ENCODE data around the gene HNF1B.
A peak's percentile ranks its signal among the peaks of the same experiment; 100 is the strongest.

HNF1B gene

DNA sequence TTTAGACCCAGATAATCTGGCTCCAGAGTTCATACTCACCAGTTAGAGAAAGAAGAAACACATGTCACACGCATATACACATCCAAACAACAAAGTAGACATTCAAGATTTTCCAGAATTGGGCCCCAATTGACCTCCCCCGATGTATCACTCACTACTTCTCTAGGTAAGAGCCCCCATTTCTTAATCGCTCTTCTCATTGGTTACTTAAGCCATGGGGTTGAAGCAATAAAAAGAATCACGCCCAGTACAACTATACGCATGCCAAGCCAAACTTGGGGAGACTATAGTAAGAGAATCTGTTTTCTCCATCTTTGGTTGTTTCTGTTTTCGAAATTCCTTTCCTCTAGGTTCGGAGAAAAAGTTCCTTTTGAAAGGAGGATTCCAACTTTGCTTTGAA, 102.2 kb downstream of the HNF1B start:
- Histone ChIP-seq H3K4me3 (ENCODE audit: low read depth, low read length, poor library complexity, severe bottlenecking) (peak overlapping the region; percentile 73), H3K4me2 (ENCODE audit: low read length) (peak overlapping the region; percentile 85), H3K4me1 (ENCODE audit: insufficient read depth, low read length, severe bottlenecking) (peaks cover 17% of the 10 kb centered on the region), H4K20me1 (ENCODE audit: insufficient read depth, low read length) (no peaks in the 10 kb centered on the region), H3K9me2 (ENCODE audit: low read depth, low read length) (no peaks in the 10 kb centered on the region), H3K27ac (ENCODE audit: low read depth, low read length, poor library complexity, severe bottlenecking) (peak overlapping the region; percentile 4), H3F3A (ENCODE audit: insufficient read depth, low read length) (no peaks in the 10 kb centered on the region), H3K9ac (ENCODE audit: low read length) (peak overlapping the region; percentile 77), H3K9me3 (ENCODE audit: low read length) (no peaks in the 10 kb centered on the region), H3K79me2 (ENCODE audit: insufficient read depth, low read length) (peaks cover 20% of the 10 kb centered on the region), H2AFZ (ENCODE audit: low read length) (no peak overlapping the region), H3K36me3 (ENCODE audit: insufficient read depth, low read length) (peaks cover 34% of the 10 kb centered on the region), H3K27me3 (ENCODE audit: insufficient read depth, low read length) (no peaks in the 10 kb centered on the region)
- TF ChIP-seq, protein P1, sequence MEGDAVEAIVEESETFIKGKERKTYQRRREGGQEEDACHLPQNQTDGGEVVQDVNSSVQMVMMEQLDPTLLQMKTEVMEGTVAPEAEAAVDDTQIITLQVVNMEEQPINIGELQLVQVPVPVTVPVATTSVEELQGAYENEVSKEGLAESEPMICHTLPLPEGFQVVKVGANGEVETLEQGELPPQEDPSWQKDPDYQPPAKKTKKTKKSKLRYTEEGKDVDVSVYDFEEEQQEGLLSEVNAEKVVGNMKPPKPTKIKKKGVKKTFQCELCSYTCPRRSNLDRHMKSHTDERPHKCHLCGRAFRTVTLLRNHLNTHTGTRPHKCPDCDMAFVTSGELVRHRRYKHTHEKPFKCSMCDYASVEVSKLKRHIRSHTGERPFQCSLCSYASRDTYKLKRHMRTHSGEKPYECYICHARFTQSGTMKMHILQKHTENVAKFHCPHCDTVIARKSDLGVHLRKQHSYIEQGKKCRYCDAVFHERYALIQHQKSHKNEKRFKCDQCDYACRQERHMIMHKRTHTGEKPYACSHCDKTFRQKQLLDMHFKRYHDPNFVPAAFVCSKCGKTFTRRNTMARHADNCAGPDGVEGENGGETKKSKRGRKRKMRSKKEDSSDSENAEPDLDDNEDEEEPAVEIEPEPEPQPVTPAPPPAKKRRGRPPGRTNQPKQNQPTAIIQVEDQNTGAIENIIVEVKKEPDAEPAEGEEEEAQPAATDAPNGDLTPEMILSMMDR (IDR thresholded peaks at IDR 0.05; ENCODE audit: low read length) = no peak
- TF ChIP-seq EZH2 (IDR thresholded peaks at IDR 0.05; ENCODE audit: borderline replicate concordance, low read length) = no peak

DNA sequence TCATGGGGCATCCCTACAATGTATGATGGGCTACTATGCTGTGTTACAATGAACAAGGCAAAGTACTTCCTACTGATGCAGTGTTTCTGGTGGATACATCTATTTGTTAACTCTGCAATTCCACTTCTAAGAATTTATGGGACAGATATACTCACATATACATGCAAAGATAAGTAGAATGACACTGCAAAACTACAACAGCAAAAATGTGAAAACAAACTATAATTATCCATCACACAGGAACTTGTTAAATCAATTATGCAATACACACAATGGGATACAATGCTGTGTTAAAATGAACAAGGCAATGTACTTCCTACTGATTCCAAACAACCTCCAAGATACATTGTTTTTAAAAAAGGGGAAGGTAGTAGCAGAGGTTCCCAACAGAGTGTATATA, 104.8 kb downstream of the HNF1B start:
- TF ChIP-seq EZH2 (IDR thresholded peaks at IDR 0.05; ENCODE audit: borderline replicate concordance, low read length) = no peak
- TF ChIP-seq, protein P1 (IDR thresholded peaks at IDR 0.05; ENCODE audit: low read length) = no peak
- Histone ChIP-seq H3K79me2 (ENCODE audit: insufficient read depth, low read length) (peaks cover 20% of the 10 kb centered on the region), H4K20me1 (ENCODE audit: insufficient read depth, low read length) (no peaks in the 10 kb centered on the region), H3K27ac (ENCODE audit: low read depth, low read length, poor library complexity, severe bottlenecking) (no peak overlapping the region), H3K4me3 (ENCODE audit: low read depth, low read length, poor library complexity, severe bottlenecking) (no peak overlapping the region), H3K27me3 (ENCODE audit: insufficient read depth, low read length) (no peaks in the 10 kb centered on the region), H3K4me2 (ENCODE audit: low read length) (no peak overlapping the region), H3K4me1 (ENCODE audit: insufficient read depth, low read length, severe bottlenecking) (peaks cover 17% of the 10 kb centered on the region), H3F3A (ENCODE audit: insufficient read depth, low read length) (no peaks in the 10 kb centered on the region), H3K9ac (ENCODE audit: low read length) (no peak overlapping the region), H3K9me3 (ENCODE audit: low read length) (no peaks in the 10 kb centered on the region), H3K9me2 (ENCODE audit: low read depth, low read length) (no peaks in the 10 kb centered on the region), H3K36me3 (ENCODE audit: insufficient read depth, low read length) (peaks cover 61% of the 10 kb centered on the region), H2AFZ (ENCODE audit: low read length) (no peak overlapping the region)

DNA sequence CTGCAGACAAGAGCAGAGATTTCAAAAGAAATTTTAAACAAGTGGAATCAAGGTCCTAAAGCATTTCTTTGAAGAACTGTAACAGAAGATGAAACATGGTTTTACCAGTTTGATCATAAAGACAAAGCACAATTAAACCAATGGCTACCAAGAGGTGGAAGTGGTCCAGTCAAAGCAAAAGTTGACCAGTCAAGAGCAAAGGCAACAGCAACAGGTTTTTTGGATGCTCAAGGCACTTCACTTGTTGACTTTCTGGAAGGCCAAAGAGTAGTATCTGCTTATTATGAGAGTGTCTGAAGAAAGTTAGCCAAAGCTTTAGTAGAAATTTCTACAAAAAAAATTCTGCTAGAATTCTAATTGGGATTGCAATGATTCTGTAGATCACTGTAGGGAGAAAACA, 106.9 kb downstream of the HNF1B start:
- H2AFZ ChIP-seq (ENCODE audit: low read length) = no peak overlapping the region
- H3K27me3 ChIP-seq (ENCODE audit: insufficient read depth, low read length) = no peaks in the 10 kb centered on the region
- no peaks in the 10 kb centered on the region for H3K9me2 ChIP-seq (ENCODE audit: low read depth, low read length)
- peaks cover 18% of the 10 kb centered on the region for H3K79me2 ChIP-seq (ENCODE audit: insufficient read depth, low read length)
- H3F3A ChIP-seq (ENCODE audit: insufficient read depth, low read length) = no peaks in the 10 kb centered on the region
- H4K20me1 ChIP-seq (ENCODE audit: insufficient read depth, low read length) = no peaks in the 10 kb centered on the region
- peaks cover 12% of the 10 kb centered on the region for H3K4me1 ChIP-seq (ENCODE audit: insufficient read depth, low read length, severe bottlenecking)
- H3K9ac ChIP-seq (ENCODE audit: low read length) = no peak overlapping the region
- peaks cover 65% of the 10 kb centered on the region for H3K36me3 ChIP-seq (ENCODE audit: insufficient read depth, low read length)
- H3K4me2 ChIP-seq (ENCODE audit: low read length) = no peak overlapping the region
- no peak overlapping the region for H3K4me3 ChIP-seq (ENCODE audit: low read depth, low read length, poor library complexity, severe bottlenecking)
- no peak for TF ChIP-seq EZH2 (IDR thresholded peaks at IDR 0.05; ENCODE audit: borderline replicate concordance, low read length)
- H3K9me3 ChIP-seq (ENCODE audit: low read length) = no peaks in the 10 kb centered on the region
- no peak overlapping the region for H3K27ac ChIP-seq (ENCODE audit: low read depth, low read length, poor library complexity, severe bottlenecking)
